SKM-1 treated with dmso at 0.1 percent for 144 hours (cell line): Measurements from ENCODE around the gene COL4A6.

Experiments used
- DNase-seq: peaks from one replicate; lab custom pipeline; 2025; ENCODE audit not compliant: unreplicated experiment; lab: John Stamatoyannopoulos, UW

Gene COL4A6

DNA sequence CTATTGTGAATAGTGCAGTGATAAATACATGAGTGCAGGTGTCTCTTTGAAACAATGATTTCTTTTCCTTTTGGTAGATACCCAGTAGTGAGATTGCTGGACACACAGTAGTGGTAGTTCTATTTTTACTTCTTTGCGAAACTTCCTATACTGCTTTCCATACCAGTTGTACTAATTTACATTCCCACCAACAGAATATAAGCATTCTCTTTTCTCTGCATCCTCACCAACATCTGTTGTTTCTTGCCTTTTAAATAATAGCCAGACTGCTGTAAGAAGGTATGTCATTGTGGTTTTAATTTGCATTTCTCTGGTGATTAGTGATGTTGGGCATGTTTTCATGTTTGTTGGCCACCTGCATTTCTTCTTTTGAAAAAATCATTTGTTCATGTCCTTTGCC, 105.9 kb downstream of the COL4A6 start:
- DNase-seq = no peak

DNA sequence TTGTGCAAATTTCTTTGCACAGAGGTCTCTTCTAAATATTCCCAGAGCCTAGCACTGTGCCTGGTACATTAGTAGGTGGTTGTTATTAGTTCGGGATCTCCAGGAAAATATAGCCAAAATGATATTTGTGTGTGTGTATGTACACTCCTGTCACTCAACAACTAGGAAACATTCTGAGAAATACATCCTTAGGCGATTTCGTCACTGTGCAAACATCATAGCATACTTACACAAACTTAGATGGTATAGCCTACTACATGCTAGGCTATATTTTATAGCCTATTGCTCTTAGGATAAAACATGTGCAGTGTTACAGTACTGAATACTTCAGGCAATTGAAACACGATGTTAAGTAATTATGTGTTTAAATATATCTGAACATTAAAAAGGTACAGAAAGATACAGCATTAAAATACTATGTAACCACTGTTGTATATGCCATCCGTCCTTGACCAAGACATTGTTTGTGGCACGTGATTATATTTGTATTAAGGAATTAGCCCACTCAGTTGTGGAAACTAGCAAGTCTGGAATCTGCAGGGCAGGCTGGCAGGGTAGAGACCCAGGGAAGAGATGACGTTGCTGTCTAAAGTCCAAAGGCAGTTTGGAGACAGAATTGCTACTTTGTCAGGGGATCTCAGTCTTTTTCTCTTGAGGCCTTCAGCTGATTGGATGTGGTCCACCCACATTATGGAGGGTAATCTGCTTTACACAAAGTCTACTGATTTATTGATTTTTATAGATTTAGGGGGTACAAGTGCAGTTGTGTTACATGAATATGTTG, 106.9 kb downstream of the COL4A6 start:
- no peak for DNase-seq

DNA sequence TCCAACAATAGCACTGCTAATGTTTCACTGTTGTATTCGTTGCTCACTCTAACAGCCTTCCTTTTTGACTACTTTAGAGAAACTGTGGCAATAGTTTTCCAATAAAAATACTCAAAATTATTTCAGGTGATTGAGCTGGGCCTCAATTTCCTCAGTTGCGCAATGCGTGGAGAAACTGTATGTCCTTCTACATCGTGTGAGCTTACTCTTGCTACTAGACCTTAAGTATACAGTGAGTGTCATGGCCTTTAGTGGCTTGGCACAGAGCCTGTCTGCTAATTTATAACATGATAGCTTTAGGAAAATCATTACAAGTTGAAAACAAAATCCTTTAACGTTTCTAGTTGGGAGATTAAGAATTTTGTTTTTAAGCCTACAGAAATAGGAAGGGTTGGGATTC, 114.5 kb downstream of the COL4A6 start:
- DNase-seq = no peak

DNA sequence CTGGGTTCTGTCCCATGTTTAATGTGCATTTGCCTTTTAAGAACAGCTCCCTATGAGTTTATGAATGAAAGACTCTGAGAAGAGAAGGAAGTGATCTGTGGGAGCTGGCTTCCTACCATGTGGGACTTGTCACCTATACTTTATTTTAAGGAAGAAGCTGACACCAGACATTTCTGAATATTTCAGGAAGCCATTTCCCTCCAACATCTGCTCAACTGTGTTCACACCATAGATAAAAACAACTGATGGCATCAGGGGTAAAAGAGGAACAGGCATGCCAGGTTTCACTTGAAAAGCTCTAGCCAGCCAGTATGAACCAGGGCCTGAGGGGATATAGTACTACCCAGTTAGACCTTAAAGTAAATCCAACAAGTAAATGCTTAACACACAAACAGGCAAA, 116.0 kb downstream of the COL4A6 start:
- no peak for DNase-seq

DNA sequence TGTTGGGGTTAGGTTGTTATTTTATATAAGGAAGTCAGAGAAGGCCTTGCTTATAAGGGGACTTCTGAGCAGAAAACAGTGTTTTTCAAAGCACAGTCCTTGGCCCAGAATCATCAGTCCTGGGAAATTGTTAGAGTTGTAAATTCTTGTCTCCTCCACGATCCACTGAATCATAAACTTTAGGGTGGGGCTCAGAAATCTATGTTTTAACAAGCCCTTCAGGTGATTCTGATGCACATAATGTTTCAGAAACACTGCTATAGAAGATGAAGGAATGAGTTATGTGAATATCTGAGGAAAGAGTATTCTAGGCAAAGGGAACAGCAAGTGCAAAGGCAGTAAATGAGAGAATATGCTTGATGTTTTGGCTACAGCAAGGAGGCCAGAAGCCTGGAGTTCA, 121.8 kb downstream of the COL4A6 start:
- no peak for DNase-seq

DNA sequence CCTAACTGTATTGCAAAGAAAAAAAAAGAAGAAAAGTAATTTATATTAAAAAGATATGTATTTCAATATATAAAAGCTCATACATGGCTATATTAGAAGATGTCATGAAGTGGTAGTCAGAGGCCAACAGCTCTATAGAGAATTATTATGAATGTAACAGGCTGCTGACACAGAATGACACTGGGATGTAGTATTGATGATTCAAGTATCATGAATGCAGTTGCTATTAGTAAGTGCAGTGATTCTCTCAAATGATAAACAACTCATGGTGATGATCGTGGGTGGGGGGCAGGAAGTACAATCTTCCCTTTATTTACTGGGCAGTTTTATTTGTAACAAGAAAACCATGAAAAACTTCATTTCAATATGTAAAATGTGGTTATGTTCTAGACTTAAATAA, 124.6 kb downstream of the COL4A6 start:
- DNase-seq = no peak

DNA sequence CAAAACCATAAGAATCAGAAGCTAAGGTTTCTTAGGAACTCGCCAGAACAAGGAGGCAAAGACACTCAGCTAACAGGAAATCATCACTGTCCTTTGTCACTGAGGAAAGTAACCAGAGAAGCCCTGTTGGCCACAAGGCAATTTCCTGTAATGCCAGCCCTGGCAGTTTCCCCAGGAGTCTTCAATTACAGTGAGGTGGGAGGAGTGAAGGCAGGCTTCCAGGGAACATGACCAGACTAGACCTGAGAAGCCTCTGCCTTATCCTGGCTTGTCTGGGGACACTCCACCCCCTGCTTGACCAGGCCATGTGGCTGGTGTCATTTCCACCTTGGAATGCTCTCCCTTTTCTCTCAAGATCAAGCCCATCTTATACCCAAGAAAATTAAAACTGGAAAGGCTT, 125.3 kb downstream of the COL4A6 start:
- DNase-seq = no peak

DNA sequence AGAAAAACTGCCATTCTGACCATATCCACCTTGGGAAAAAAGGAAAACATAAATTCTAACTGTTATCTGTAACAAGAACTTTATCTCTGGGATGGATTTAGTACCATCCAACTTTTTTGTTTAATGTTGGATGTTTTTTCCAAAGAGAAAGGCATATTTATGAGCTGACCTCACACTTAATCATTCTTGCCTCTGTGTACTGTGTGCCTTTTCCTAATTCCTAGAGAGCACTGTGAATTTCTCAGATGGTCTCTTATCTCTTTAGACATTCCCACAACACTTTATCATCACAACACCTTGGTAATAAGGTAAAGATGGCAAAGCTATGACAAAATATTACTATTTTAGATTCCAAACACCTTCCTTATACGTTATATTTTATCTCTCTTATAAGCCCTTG, 126.2 kb downstream of the COL4A6 start:
- no peak for DNase-seq

DNA sequence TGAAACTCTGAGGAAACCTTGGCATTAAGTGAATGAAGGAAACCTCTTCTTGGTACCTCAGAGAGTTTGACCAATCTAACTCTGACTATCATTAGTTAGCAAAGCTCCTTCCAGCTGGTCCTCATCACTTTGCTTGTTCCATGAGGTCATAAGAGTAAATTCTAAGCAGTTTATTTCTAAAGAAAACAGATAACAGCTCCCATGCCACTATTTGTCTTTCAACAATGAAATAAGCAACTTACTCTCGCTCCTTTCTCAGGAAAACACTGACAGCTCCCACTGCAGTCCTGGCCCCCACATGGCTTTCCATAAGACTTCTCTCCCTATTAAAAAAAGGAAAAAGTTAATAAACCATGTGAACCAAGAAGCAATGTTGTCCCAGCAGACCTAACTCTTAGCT, 127.7 kb downstream of the COL4A6 start:
- DNase-seq = no peak

DNA sequence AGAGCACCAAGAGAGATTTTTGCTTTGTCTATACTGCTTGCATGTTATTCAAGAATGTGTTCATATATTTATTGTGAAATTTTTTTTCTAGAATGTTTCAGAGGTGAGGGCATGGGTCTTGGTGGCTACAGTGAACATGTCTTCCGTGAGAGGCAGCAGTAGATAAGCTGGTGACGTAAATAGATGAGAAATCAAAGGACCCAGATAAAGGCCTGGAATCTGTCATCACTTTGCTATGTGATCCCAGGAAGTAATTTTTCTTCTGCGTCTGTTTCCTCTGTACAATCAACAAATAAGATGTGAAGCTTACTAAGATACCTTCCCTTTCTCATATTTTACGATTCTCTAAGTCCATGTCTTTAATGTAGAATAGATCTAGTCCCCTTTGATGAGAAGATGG, 129.1 kb downstream of the COL4A6 start:
- no peak for DNase-seq

DNA sequence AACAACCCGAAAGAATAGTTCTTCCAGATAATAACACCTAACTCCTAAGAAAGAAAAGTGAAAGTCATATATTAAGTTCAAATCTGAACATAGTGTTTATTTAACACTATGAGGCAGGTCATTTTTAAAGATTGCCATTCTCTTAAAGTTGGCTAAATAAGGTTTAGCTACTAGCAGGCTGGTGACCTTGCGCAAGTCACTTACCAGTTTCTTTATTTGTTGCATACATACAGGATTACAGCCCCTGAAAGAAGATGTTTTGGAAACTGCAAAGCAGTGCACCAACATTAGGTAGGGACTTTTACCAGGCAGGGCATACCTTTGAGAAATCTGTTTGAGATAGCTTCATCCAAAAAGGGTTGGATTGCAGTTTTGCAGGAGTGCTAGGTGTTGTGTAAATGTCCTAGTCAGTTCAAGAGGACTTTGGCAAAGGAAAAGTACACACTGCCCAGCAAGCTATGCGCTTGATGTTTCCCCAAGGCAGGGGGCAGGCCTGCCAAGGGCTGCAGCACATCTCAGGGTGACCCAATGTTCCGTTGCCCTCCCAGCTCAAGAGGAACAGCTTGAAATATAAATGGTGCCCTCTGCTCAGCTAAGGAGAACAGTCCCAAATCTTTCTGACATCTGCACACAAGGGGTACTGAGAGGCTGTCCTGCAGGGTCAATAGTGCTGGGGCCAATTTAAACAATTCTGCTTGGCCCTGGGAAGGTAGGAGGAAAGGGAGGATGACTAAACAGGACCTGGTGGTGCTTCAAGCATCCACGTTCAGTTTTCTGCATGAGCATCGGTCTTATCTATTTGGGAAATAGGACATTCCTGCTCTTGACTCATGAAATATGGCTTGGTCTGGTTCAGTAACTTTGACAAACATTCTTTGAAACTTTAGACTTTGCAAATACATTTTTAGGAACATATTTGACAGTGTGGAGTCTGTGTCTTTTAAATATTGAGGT, 130.8 kb downstream of the COL4A6 start:
- DNase-seq = no peak

DNA sequence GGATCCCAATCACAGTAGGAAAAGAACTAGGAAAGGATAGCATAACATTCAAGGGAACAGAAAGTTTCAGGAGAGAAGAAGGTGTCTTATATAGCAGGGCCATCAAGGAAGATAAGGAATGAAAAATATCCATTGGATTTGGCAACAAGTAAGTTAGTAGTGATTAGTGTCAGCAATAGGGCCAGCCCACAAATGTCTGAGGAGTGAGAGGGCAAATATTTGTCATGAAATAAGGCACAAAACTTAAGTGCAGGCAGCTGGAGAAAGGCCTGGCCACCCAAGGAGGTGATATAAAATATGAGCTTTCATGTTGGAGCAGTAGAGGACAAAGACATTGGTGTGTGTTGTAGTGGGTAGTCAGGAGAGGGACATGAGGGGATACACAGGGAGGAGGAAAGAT, 132.1 kb downstream of the COL4A6 start:
- DNase-seq = no peak

DNA sequence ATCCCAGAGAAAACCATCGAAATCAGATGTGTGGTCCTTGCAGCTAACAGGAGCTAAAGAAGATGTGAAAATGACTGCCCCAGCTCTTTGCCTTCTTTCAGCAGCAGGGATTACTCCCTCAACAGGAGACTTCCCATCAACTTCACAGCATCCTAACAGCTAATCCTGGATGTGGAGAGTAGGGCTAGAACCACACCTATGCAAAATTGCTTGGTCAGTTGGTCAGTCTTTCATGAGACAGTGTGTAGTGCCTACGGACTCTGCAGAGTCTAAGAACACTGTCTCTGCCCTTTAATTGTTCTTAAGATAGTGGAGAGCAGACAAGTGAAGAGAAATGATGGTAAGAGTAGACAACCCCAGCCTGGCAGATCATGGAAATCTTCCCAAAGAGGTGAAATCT, 133.5 kb downstream of the COL4A6 start:
- no peak for DNase-seq

DNA sequence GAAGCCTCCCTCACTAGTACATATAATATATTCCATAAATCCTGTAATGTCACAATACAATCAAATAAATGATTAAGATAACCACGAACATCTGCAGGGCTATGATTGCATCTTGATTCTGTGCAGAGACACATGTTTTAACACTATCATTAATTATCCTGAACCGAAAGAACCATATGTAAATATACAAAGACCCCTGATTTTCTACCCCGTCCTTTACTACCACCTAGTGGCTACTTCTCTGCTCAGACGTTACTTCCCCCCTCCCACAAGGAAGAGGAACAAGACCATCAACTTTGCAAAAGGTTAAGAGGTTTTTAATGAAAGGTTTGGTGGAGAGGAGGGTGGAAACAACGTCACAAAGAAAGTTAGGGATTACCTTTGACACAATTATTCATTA, 134.0 kb downstream of the COL4A6 start:
- no peak for DNase-seq

DNA sequence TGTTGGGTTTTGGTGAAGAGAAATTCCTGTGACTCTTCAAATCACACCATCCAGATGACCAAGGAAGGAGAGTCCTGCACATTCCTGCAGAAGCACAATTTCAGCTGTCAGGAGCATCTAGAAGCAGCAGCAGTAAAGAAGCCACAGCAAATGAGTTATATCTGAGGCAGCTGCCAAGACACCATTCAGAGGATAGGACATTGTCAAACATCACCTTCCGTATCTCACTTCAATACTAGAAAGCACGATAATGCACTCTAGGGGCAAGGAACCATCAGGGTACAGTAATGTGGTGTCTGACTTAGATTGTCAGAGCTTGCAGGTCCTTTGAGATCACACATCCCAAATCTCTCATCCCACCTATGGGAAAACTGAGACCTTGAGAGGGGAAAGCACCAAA, 134.5 kb downstream of the COL4A6 start:
- no peak for DNase-seq

DNA sequence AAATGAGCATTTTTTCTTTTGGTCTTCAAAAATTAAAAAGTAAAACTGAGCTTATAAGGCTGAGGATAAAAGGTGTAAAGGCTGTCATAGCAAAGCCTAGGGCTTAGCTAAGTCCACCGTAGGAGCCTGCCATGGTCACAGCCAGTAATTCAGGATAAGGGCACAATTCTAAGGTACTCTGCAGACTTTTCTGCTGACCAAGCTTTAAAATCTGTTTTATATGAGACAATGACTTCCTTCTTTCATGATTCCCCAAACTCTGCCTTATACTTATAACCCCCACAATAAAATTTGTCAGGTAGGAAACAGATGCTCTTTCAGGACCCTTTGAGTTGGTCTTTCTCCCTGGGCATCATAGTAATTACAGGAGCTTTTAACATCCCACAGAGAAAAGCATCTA, 138.5 kb downstream of the COL4A6 start:
- DNase-seq = no peak

DNA sequence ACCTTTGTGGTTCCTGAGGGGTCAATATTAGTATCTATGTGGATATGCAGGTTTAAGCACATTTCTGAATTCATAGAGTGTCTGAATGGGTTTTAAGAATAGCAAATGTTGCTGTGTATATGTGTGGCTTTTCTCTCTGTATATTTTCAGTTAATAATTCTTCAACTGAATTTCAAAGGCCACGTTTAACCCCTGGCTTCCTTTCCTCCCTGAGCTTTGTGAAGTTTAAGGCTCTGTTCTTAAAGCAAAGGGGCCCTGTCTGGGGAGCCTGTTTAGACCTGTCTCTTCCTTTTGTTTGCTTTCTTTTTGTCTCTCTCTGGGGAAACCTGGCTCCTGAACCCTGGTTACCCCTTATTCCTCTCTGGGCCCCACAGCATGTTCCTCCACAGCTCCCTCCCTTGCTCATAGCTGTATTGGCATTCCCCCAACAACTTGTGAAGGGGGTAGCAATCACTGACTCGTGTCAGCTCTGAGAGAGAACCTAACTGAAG, 139.1 kb downstream of the COL4A6 start:
- DNase-seq = no peak

DNA sequence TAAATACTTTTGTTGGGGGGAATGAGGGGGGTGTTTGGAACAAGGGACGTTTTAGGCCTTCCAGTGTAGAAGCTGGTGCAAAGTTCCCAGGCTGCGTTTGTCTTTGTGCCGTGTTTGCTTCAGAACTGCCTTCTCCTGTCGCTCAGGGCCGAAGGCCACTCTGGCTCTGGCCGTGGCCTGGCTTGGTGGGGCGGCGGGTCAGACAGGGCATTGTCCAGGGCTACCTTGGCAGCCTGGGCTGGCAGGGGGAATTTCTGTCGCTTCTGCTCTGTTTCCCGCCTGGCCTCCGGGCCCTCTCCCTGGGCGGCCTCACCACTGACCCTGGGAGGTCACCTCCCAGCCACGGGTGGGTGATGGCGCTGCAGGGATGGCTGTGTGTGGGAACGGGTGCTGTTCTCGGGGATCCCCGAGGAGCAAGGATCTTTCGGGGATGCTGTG, 140.0 kb downstream of the COL4A6 start:
- no peak for DNase-seq

DNA sequence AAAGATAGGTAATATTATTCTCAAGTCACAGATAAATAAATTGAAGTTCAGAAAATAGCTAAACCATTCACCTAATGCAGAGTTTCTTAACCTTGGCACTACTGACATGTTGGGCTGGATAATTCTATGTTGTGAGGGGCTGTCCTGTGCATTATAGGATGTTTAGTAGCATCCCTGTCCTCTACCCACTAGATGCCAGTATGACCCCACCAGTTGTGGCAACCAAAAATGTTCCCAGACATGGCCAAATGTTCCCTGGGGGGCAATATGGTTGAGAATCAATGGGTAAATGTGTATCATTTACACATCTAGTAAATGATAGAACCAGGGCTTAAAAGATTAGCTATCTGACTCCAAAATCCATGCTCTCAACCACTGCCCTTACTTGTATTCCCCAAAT, 140.9 kb downstream of the COL4A6 start:
- no peak for DNase-seq

DNA sequence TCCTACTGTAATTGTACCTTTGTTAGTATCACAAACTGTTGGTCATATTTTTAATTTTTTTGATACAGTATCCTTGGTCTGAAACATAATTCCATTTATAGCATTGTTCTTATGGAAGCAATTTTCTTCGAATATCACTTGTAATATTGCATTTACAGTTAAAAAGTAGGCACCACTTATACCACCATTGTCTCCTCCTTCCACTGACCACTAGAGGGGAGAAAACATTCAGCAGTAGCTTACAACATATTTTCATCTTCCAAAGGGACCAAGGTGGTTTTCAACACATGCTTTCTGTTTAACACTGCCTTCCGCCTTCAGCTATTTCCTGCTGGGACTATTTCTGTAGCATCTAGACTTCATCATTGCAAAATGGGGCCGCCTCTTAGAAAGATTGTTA, 146.2 kb downstream of the COL4A6 start:
- no peak for DNase-seq

DNA sequence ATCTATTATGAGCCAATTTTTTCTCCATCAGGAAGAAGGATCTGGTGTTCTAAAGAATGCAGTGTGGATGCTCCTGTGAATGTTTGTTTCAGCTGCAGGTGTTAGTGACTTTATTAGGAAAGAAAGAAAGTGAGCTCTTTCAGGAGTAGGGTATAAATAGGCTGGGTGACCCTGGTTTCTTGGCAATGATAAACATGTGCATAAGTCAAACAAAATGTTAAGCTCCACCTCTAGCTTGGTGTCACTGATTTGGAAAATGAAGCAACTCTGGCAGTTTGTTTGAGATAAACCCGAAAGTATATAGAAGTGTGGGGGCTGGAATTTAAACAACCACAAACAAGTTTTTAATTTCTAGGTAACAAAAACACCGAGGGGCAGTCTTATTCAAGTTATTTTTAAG, 152.3 kb downstream of the COL4A6 start:
- DNase-seq = no peak

DNA sequence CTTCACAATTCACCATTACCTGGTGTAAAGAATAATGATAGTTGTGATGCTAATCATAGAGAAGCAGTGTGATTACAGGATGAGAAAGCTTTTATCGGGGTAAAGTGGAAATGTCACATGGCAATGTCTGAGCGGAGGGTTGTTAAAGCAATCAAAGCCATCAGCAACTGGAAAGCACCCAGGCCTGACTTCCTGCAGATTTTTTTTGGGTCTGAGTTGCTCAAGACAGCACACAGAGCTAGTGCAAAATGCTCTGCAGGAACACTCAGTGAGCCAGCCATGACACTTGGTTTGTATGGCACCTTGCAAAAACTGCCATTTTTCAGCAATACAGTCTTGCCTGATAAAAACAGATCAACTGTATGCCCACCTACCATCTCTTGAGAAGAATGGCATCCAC, 152.9 kb downstream of the COL4A6 start:
- DNase-seq = no peak
